KMS-11 (cell line): ENCODE measurements around the gene CAST.
A peak's percentile ranks its signal among the peaks of the same experiment; 100 is the strongest.

Experiments
- H2AFZ ChIP-seq: fragments of 200-600 bp; sonication (generic); 2 replicates; pipeline ENCODE4 v1.6.1; 2016; ENCODE audit warnings: antibody characterized with exemption, mixed run types, low read depth
- H3K27ac ChIP-seq: fragments of 200-600 bp; sonication (generic); 2 replicates; pipeline ENCODE4 v1.6.1; 2016; ENCODE audit warnings: mild to moderate bottlenecking, mixed run types
- H3K27me3 ChIP-seq: fragments of 200-600 bp; sonication (generic); 2 replicates; pipeline ENCODE4 v1.6.1; 2017; ENCODE audit warnings: mild to moderate bottlenecking, low read depth, mixed run types, moderate library complexity; ENCODE audit not compliant: insufficient read depth
- H3K36me3 ChIP-seq: fragments of 200-600 bp; sonication (generic); 2 replicates; pipeline ENCODE4 v1.6.1; 2017; ENCODE audit warnings: mild to moderate bottlenecking, mixed run types; ENCODE audit not compliant: insufficient read depth
- H3K4me1 ChIP-seq: fragments of 200-600 bp; sonication (generic); 2 replicates; pipeline ENCODE4 v1.6.1; 2016; ENCODE audit warnings: mild to moderate bottlenecking, low read depth, mixed run types; ENCODE audit not compliant: poor library complexity, severe bottlenecking
- H3K4me2 ChIP-seq: fragments of 200-600 bp; sonication (generic); 2 replicates; pipeline ENCODE4 v1.7.0; 2016; ENCODE audit warnings: mild to moderate bottlenecking, mixed run types
- H3K4me3 ChIP-seq: fragments of 200-600 bp; sonication (generic); IDR thresholded peaks from 2 replicates; pipeline ENCODE4 v1.6.1; 2017; ENCODE audit warnings: low read depth, low read length, mixed read lengths; ENCODE audit not compliant: insufficient read depth
- H3K79me2 ChIP-seq: fragments of 200-600 bp; sonication (generic); 2 replicates; pipeline ENCODE4 v1.6.1; 2016; ENCODE audit warnings: low read depth, mixed run types; ENCODE audit not compliant: insufficient read depth
- H3K9ac ChIP-seq: fragments of 200-600 bp; sonication (generic); 2 replicates; pipeline ENCODE4 v1.6.1; 2016; ENCODE audit warnings: mild to moderate bottlenecking, mixed run types
- H4K20me1 ChIP-seq: fragments of 200-600 bp; sonication (generic); 2 replicates; pipeline ENCODE4 v1.6.1; 2016; ENCODE audit warnings: mild to moderate bottlenecking, mixed run types; ENCODE audit not compliant: insufficient read depth
- CTCF ChIP-seq: fragments of 200-600 bp; sonication (generic); conservative IDR thresholded peaks from 2 replicates; pipeline ENCODE4 v1.6.1; 2017; ENCODE audit warnings: low read depth, mild to moderate bottlenecking, antibody characterized with exemption, low read length, moderate library complexity, mixed read lengths

Gene CAST

GRCh38 chr5:96659170-96659569 is 3.0 kb upstream of the CAST start:
- Histone ChIP-seq H3K36me3 (no peaks in the 10 kb centered on the region), H4K20me1 (no peaks in the 10 kb centered on the region; the same call in 1 of the 2 replicates), H3K4me1 (peaks cover 78% of the 10 kb centered on the region), H3K4me3 (no peak overlapping the region), H3K4me2 (no peak overlapping the region), H3K27ac (no peak overlapping the region), H3K27me3 (no peaks in the 10 kb centered on the region), H2AFZ (no peak overlapping the region), H3K79me2 (peaks cover 12% of the 10 kb centered on the region), H3K9ac (no peak overlapping the region)
- TF ChIP-seq CTCF: no peak

- Histone ChIP-seq H3K36me3 (no peaks in the 10 kb centered on the region), H2AFZ (peak overlapping the region; percentile 80), H3K4me1 (peaks cover 62% of the 10 kb centered on the region), H3K27ac (peak overlapping the region; percentile 77), H3K79me2 (peaks cover 31% of the 10 kb centered on the region), H3K4me3 (no peak overlapping the region), H3K27me3 (no peaks in the 10 kb centered on the region), H3K4me2 (peak overlapping the region; percentile 89), H4K20me1 (no peaks in the 10 kb centered on the region; the same call in 1 of the 2 replicates), H3K9ac (peak overlapping the region; percentile 48)
- TF ChIP-seq CTCF: no peak
These were observed 963 bp upstream of the CAST start for GRCh38 chr5:96660971-96661854.

- Histone ChIP-seq H3K4me1 (peaks cover 46% of the 10 kb centered on the region), H3K27me3 (no peaks in the 10 kb centered on the region), H2AFZ (peak overlapping the region; percentile 81), H4K20me1 (no peaks in the 10 kb centered on the region; the same call in 1 of the 2 replicates), H3K9ac (peak overlapping the region; percentile 67), H3K79me2 (peaks cover 38% of the 10 kb centered on the region), H3K4me2 (peak overlapping the region; percentile 72), H3K36me3 (no peaks in the 10 kb centered on the region), H3K27ac (peak overlapping the region; percentile 77), H3K4me3 (peak overlapping the region; percentile 50)
- no peak for TF ChIP-seq CTCF
These were observed 746 bp downstream of the CAST start for GRCh38 chr5:96662725-96663518.

- Histone ChIP-seq H3K4me3 (peak overlapping the region; percentile 50), H3K36me3 (no peaks in the 10 kb centered on the region), H3K4me2 (peak overlapping the region; percentile 72), H3K27ac (no peak overlapping the region), H2AFZ (no peak overlapping the region), H3K4me1 (peaks cover 45% of the 10 kb centered on the region), H4K20me1 (no peaks in the 10 kb centered on the region; the same call in 1 of the 2 replicates), H3K9ac (no peak overlapping the region), H3K27me3 (no peaks in the 10 kb centered on the region), H3K79me2 (peaks cover 38% of the 10 kb centered on the region)
- TF ChIP-seq CTCF: no peak
These were observed 1.4 kb downstream of the CAST start for GRCh38 chr5:96663608-96664007.
